ENCODE results near the gene OR6B3.
A peak's percentile ranks its signal among the peaks of the same experiment; 100 is the strongest.
"Not testable (repeated sequence)": the region's sequence is repeated elsewhere in the genome, so short reads cannot be mapped to it uniquely, and the experiment has no call there.

OR6B3 gene

GRCh38 chr2:240044096-240044495 lies 9.2 kb downstream of the OR6B3 start:
- FAIRE-seq; DNase-seq (ENCODE audit: low spot score): not testable (repeated sequence)

GRCh38 chr2:240043279-240043989 lies 9.9 kb downstream of the OR6B3 start:
- DNase-seq (ENCODE audit: low spot score), result no peak
- peak; percentile 9 for FAIRE-seq

- no peak for FAIRE-seq
Observed at GRCh38 chr2:240042740-240043139, 10.6 kb downstream of the OR6B3 start.

GRCh38 chr2:240041363-240041762 lies 12.0 kb downstream of the OR6B3 start:
- FAIRE-seq (no peak), DNase-seq (ENCODE audit: low spot score) (no peak)

More at GRCh38 chr2:240042740-240043139, 10.6 kb downstream of the OR6B3 start:
- DNase-seq (ENCODE audit: low spot score), result no peak

GRCh38 chr2:240037358-240037757 lies 16.0 kb downstream of the OR6B3 start:
- DNase-seq (ENCODE audit: low spot score) (no peak), FAIRE-seq (no peak)

- DNase-seq (ENCODE audit: low spot score) (no peak), FAIRE-seq (no peak)
Observed at GRCh38 chr2:240033330-240033678, 20.0 kb downstream of the OR6B3 start.

- DNase-seq (ENCODE audit: low spot score) (no peak), FAIRE-seq (no peak)
Observed at GRCh38 chr2:240032406-240033329, 20.7 kb downstream of the OR6B3 start.

- FAIRE-seq, result no peak
- no peak for DNase-seq (ENCODE audit: low spot score)
Observed at GRCh38 chr2:240030379-240031094, 22.8 kb downstream of the OR6B3 start, which contains the start of gene OR6B2. OR6B2 (minus strand) TSS chr2:240030429; CDS start chr2:240030429, 0 bp downstream.

- DNase-seq (ENCODE audit: low spot score), result no peak
- no peak for FAIRE-seq
Observed at GRCh38 chr2:240024766-240025165, 28.6 kb downstream of the OR6B3 start.

- FAIRE-seq (no peak), DNase-seq (ENCODE audit: low spot score) (no peak)
Observed at GRCh38 chr2:240023792-240024191, 29.5 kb downstream of the OR6B3 start.

- DNase-seq (ENCODE audit: low spot score) (peak; percentile 78), FAIRE-seq (no peak)
Observed at GRCh38 chr2:240021488-240022104, 31.7 kb downstream of the OR6B3 start.

GRCh38 chr2:240018071-240018750 lies 35.1 kb downstream of the OR6B3 start:
- no peak for DNase-seq (ENCODE audit: low spot score)
- FAIRE-seq, result no peak

- DNase-seq (ENCODE audit: low spot score), result no peak
- FAIRE-seq, result no peak
Observed at GRCh38 chr2:240014327-240014726, 39.0 kb downstream of the OR6B3 start.

GRCh38 chr2:240013343-240013742 lies 40.0 kb downstream of the OR6B3 start:
- no peak for DNase-seq (ENCODE audit: low spot score)
- no peak for FAIRE-seq

- no peak for FAIRE-seq
Observed at GRCh38 chr2:240002983-240003382, 50.3 kb downstream of the OR6B3 start.

GRCh38 chr2:240000671-240001070 lies 52.6 kb downstream of the OR6B3 start:
- FAIRE-seq, result no peak
- DNase-seq (ENCODE audit: low spot score), result no peak

More at GRCh38 chr2:240002983-240003382, 50.3 kb downstream of the OR6B3 start:
- no peak for DNase-seq (ENCODE audit: low spot score)

GRCh38 chr2:239997686-239998409 lies 55.5 kb downstream of the OR6B3 start:
- DNase-seq (ENCODE audit: low spot score), result no peak
- FAIRE-seq, result no peak

All from urothelium cell line (cell line).